AG04449 (cell line): ENCODE measurements around the gene KRTAP10-1.
"Not testable (repeated sequence)": the region's sequence is repeated elsewhere in the genome, so short reads cannot be mapped to it uniquely, and the experiment has no call there.

Experiments
- CTCF ChIA-PET: fragments of 350-600 bp; formaldehyde crosslinking; extraction: SDS; loops from one replicate; lab custom pipeline; 2021; ENCODE audit warnings: antibody characterized with exemption; lab: Yijun Ruan, JAX
- POLR2A ChIA-PET: fragments of 400-600, 350-600 bp; formaldehyde crosslinking; extraction: SDS; loops from one replicate; lab custom pipeline; 2020; ENCODE audit warnings: antibody characterized with exemption, inconsistent platforms; lab: Yijun Ruan, JAX
- DNase-seq: peaks from one replicate; pipeline ENCODE4 v3.0.0-alpha.2; 2010; ENCODE audit warnings: low read depth, low spot score
- H3K4me3 ChIP-seq: 2 replicates; pipeline ENCODE4 v1.5.1; 2011; ENCODE audit warnings: low read depth, mild to moderate bottlenecking, control low read depth, low read length
- TF ChIP-seq, protein P1 (sequence below): IDR thresholded peaks from one replicate; pipeline ENCODE4 v1.5.1; 2011; ENCODE audit warnings: mild to moderate bottlenecking, moderate library complexity, low read length, control low read depth, inconsistent platforms; ENCODE audit not compliant: insufficient read depth; ENCODE audit errors: missing control alignments

The KRTAP10-1 gene

GRCh38 chr21:44581158-44581557 lies 41.2 kb upstream of the KRTAP10-1 start:
- DNase-seq: no peak
- ChIA-PET CTCF (interaction anchor here (0.8 kb wide), 1 partner anchor 39 kb away, joined by 3 read pairs; no protein-coding TSS in a partner anchor), POLR2A (no interaction called here)
- H3K4me3 ChIP-seq: no peak overlapping the region
- TF ChIP-seq, protein P1, sequence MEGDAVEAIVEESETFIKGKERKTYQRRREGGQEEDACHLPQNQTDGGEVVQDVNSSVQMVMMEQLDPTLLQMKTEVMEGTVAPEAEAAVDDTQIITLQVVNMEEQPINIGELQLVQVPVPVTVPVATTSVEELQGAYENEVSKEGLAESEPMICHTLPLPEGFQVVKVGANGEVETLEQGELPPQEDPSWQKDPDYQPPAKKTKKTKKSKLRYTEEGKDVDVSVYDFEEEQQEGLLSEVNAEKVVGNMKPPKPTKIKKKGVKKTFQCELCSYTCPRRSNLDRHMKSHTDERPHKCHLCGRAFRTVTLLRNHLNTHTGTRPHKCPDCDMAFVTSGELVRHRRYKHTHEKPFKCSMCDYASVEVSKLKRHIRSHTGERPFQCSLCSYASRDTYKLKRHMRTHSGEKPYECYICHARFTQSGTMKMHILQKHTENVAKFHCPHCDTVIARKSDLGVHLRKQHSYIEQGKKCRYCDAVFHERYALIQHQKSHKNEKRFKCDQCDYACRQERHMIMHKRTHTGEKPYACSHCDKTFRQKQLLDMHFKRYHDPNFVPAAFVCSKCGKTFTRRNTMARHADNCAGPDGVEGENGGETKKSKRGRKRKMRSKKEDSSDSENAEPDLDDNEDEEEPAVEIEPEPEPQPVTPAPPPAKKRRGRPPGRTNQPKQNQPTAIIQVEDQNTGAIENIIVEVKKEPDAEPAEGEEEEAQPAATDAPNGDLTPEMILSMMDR: no peak

- CTCF ChIA-PET, H3K4me3 ChIP-seq, POLR2A ChIA-PET, DNase-seq: not testable (repeated sequence)
These were observed 40.3 kb upstream of the KRTAP10-1 start, which contains the start of gene KRTAP10-5 for GRCh38 chr21:44580231-44580821. KRTAP10-5 (minus strand) TSS chr21:44580604; CDS start chr21:44580578, 26 bp downstream.

- TF ChIP-seq, protein P1: no peak
- DNase-seq: no peak
- ChIA-PET CTCF (no interaction called here), POLR2A (no interaction called here)
- no peak overlapping the region for H3K4me3 ChIP-seq
These were observed 39.8 kb upstream of the KRTAP10-1 start for GRCh38 chr21:44579833-44580144.

DNA sequence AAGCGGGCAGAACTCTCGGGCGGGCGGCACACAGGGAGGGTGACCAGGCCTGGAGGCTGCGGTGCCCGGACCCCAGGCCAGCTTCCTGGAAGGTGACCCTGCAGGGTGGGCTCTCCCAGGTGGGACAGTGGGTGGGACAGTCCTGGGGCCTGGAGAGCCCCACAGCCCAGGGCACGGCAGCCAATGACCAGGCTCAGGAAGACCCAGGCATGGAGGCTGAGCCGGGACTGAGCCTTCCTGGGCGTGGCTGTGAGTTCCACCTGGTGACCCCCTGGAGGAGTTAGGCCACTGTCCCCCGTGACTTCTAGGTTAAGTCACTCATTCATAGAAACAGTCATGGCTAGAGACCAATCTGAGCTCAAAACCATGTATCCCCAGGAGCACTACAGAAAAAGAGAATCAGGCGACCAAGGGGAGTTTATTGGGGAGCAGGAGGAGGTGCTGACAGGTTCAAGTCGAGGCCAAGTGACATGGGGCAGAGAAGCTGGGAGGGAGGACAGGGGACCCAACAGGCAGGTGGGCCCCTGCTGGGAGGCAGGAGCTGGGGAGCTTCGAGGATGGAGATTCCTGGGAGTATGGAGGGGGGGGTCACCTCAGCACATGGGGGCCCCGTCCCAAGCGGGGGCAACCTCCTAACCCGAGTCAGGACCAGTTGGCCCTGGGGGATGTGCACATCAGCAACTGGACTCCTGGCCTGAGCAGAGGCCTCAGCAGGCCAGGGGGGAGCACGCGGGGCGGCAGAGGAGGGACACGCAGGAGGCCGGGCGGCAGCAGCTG lies 39.2 kb upstream of the KRTAP10-1 start:
- POLR2A ChIA-PET: no interaction called here
- TF ChIP-seq, protein P1: no peak
- CTCF ChIA-PET: no interaction called here
- H3K4me3 ChIP-seq: no peak overlapping the region
- DNase-seq: no peak

GRCh38 chr21:44578371-44579055 lies 38.5 kb upstream of the KRTAP10-1 start:
- no peak for DNase-seq
- ChIA-PET CTCF (no interaction called here), POLR2A (no interaction called here)
- TF ChIP-seq, protein P1: no peak
- no peak overlapping the region for H3K4me3 ChIP-seq

- ChIA-PET CTCF (no interaction called here), POLR2A (no interaction called here)
- no peak for DNase-seq
- no peak overlapping the region for H3K4me3 ChIP-seq
- TF ChIP-seq, protein P1: no peak
These were observed 36.0 kb upstream of the KRTAP10-1 start for GRCh38 chr21:44576025-44576420.
